Retinal pigment epithelial cell (primary cell): ENCODE data around the gene STC2.

Experiments used
- DNase-seq: peaks from one replicate; pipeline ENCODE4 v3.0.0-alpha.2; 2010; ENCODE audit warnings: low read depth
- H3K4me3 ChIP-seq: 2 replicates; pipeline ENCODE4 v1.5.1; 2011; ENCODE audit warnings: mild to moderate bottlenecking, low read length, control low read depth, moderate library complexity
- CTCF ChIP-seq: conservative IDR thresholded peaks from 2 replicates; pipeline ENCODE4 v1.5.1; 2011; ENCODE audit warnings: low read depth, low read length, control low read depth, inconsistent platforms

The STC2 gene

GRCh38 chr5:173328844-173329490 is 753 bp upstream of the STC2 start:
- H3K4me3 ChIP-seq, result peak overlapping the region; percentile 84
- TF ChIP-seq CTCF, result no peak
- no peak for DNase-seq

- no peak for TF ChIP-seq CTCF
- no peak for DNase-seq
- H3K4me3 ChIP-seq, result peak overlapping the region; percentile 84
Measured at GRCh38 chr5:173327084-173327947, 898 bp downstream of the STC2 start.

- H3K4me3 ChIP-seq, result peak overlapping the region; percentile 84
- no peak for TF ChIP-seq CTCF
- DNase-seq, result no peak
Measured at GRCh38 chr5:173326501-173326960, 1.7 kb downstream of the STC2 start.

GRCh38 chr5:173325091-173325698 is 3.0 kb downstream of the STC2 start:
- TF ChIP-seq CTCF, result no peak
- no peak for DNase-seq
- peak overlapping the region; percentile 84 for H3K4me3 ChIP-seq

GRCh38 chr5:173324115-173325001 is 3.9 kb downstream of the STC2 start:
- DNase-seq, result no peak
- no peak for TF ChIP-seq CTCF
- no peak overlapping the region for H3K4me3 ChIP-seq

- no peak for DNase-seq
- no peak overlapping the region for H3K4me3 ChIP-seq
- TF ChIP-seq CTCF, result no peak
Measured at GRCh38 chr5:173323799-173324114, 4.5 kb downstream of the STC2 start.
